ENCODE measurements around the gene GRIA2.

- TF ChIP-seq SIN3A (IDR thresholded peaks at IDR 0.05; ENCODE audit: borderline replicate concordance, insufficient read depth, low read length) (no peak), POLR2AphosphoS5 (IDR thresholded peaks at IDR 0.05; ENCODE audit: low read depth, low read length) (no peak), TAF1 (IDR thresholded peaks at IDR 0.05; ENCODE audit: borderline replicate concordance, insufficient read depth, low read length) (no peak), REST (IDR thresholded peaks at IDR 0.05; ENCODE audit: insufficient read depth in 1 of 2, low read depth in 2 of 2, low read length in 2 of 2) (no peak), FOXP2 (optimal IDR thresholded peaks at IDR 0.05; ENCODE audit: borderline replicate concordance, extremely low read depth, extremely low read length, insufficient read depth) (no peak)
Observed at GRCh38 chr4:157290622-157291021, 70.1 kb downstream of the GRIA2 start.

Measured in PFSK-1 (cell line).